Activated CD8-positive, alpha-beta memory T cell treated with anti-CD3 and anti-CD28 coated beads, Interleukin-2, amount 50 U/mL, for 24 hours (primary cell): Measurements from ENCODE around the gene TRIM13.

Experiments
- DNase-seq: peaks from one replicate; pipeline ENCODE4 v3.0.0-alpha.2; 2020; ENCODE audit errors: extremely low read depth

Gene TRIM13

DNA sequence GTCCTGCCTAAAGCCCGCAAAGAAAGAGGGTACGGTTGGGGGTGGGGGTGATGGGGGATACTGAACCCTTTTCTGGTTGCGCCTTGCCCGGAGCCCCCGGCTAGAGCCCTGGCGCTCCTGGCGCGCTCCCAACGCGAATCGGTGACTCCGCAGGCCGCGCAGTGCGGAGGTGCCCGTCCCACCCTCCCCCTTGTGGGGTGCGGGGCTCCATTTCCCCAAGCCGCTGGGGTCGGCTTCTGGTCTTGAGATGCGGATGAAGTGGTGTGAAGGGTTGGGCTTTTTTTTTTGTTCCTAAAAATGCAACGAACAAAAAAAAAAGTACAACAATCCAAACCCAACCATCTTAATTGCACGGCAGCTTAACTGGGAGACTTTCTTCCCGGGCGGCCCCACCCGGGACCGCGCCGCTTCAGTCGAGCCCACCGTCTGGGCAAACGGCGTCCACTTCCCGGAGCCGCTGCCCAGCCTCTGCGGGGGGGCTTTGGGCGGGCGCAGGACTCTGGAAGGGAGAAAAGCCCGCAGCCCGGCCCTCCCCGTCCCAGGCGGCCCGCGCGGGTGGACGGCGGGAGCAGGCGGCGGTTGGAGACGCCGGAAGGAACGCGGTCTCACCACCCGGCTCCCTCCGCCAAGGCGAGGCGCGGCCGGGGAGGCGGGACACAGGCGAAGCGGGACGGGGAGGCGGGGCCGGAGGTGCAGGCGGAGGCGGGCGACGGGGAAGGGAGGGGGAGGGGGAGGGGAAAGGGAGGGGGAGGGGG, 504 bp upstream of the TRIM13 start:
- DNase-seq: peak; percentile 57

DNA sequence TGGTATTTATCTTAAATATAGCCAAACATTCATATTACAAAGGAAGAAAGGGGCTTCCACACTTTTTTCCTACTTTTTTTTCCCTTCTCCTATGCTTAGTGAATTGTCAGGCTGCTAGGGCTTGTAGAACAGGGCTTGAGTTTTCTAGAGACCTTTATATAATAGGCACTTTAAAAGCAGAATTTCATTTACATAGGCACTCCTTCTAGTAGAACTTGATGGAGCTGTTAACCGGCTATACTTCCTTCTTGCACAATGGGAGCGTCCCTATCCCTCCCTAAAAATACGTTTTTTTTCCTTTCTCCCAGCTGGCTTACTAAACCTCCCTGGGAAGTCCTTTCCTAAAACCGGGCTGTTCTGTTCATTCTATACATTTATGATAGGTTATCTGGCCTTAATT, 1.1 kb downstream of the TRIM13 start:
- DNase-seq: no peak

DNA sequence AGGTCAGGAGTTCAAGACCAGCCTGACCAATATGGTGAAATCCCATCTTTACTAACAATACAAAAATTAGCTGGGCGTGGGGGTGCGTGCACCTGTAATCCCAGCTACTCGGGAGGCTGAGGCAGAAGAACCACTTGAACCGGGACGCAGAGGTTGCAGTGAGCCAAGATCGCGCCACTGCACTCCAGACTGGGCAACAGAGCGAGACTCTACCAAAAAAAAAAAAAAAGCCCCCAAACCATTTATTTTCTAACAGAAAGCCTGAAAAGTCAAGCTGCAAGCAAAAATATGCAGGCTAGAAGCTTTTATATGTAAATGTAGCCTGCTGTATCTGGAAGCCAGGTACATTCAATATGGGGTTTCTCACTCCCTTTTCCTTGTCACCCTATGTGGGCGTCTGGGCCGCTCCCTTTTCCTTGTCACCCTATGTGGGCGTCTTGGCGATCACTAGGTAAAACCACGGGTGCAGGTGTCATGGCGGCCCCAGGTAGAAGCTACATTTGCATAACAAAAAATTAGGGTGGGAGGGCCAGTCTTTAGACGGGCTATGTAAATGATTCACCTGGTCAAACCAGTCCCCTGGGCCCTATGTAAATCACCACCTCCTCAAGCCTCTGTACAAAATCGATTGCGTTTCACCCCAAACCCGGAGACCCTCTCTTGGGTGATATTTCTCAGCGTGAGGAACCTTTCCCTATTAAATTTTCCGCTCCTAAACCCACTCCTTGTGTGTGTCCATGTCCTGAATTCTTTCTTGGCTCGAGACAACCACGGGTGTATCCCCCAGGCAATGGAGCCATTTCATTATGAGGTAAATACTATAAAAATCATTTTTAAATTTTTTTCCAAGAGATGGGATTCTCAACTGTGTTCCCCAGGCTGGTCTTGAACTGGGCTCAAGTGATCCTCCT, 2.1 kb downstream of the TRIM13 start:
- no peak for DNase-seq

DNA sequence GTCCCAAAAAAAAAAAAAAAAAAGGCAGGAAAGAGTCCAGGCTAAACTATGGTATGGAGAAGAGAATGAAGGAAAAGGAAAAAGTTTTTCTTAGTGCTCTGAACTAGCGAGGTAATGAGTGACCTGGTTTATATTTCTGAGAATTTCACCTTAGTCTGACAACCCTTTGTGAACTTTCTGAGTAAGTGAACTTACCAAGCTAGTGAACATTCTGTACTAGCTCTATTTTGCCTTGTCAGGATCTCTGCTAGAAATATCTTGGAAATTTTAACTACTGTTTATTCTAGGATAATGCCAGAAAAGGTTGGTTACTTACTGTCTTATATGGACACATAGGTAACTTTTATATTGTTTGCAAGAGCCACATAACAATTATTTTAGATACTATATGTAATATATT, 4.4 kb downstream of the TRIM13 start:
- DNase-seq: no peak

DNA sequence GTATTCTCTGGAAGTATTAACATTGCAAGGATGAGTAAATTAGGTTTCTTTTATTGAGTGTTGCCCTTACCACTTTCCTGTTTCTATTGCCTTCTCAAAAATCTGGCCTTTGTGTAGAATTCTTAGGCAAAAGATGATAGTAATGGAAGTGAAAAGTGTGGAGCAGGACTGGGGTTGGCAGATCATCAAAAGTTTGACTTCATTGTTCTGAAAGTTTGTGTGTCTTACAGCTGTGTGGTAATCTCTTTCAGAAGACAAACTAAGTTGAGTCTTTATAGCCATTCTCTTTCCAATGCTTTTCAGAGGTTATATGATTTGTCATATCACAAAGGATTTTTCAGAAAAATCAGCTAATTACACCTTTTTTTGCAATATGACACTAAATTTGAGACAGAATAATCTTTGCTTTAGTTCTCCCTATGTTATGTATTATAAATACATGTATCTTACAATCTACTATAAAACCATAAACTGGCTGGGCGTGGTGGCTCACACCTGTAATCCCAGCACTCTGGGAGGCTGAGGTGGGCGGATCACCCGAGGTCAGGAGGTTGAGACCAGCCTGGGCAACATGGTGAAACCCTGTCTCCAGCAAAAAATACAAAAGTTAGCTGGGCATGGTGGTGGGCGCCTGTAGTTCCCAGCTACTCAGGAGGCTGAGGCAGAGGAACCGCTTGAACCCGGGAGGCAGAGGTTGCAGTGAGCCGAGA, 9.7 kb downstream of the TRIM13 start:
- DNase-seq: no peak

DNA sequence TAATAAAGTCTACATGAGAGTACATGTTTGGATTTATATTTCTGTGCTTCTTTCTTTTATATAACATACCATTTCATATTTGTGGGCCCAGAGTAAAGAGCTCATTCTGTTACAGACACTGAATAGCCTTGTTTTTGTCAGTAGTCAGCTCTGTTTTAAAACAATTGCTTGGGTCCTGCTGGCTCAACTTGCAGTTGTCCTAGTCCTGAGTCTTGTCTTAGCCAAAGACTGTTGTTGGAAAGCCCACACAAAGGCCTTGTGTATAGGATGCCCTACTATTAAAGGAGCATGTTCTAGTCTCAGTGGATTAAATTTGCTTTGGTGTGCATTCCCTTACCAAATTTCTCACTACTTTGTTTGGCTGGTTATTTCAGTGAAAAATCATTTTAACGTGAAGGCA, 14.6 kb downstream of the TRIM13 start:
- DNase-seq: no peak

DNA sequence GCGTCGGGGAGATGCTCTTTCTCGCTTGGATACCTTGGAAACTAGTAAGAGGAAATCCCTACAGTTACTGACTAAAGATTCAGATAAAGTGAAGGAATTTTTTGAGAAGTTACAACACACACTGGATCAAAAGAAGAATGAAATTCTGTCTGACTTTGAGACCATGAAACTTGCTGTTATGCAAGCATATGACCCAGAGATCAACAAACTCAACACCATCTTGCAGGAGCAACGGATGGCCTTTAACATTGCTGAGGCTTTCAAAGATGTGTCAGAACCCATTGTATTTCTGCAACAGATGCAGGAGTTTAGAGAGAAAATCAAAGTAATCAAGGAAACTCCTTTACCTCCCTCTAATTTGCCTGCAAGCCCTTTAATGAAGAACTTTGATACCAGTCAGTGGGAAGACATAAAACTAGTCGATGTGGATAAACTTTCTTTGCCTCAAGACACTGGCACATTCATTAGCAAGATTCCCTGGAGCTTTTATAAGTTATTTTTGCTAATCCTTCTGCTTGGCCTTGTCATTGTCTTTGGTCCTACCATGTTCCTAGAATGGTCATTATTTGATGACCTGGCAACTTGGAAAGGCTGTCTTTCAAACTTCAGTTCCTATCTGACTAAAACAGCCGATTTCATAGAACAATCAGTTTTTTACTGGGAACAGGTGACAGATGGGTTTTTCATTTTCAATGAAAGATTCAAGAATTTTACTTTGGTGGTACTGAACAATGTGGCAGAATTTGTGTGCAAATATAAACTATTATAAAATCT, 15.7 kb downstream of the TRIM13 start:
- DNase-seq: no peak

DNA sequence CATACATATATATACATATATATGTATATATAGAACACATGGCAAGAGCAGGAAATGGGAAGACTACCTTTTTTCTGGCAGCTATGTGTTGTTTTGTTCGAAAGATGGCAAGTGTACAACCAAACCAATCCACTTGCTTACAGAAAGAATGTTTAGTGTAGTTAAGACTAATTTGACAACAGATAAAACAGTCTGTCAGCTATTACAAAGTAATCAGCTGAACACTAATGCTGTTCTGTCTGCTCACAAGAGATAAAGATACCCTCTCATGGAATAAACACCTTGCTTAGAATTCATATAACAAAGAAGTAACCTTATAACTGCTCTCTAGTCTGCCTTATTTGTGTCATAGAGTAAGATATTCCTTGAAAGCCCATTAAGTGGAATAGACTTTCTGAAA, 17.5 kb downstream of the TRIM13 start:
- DNase-seq: no peak

DNA sequence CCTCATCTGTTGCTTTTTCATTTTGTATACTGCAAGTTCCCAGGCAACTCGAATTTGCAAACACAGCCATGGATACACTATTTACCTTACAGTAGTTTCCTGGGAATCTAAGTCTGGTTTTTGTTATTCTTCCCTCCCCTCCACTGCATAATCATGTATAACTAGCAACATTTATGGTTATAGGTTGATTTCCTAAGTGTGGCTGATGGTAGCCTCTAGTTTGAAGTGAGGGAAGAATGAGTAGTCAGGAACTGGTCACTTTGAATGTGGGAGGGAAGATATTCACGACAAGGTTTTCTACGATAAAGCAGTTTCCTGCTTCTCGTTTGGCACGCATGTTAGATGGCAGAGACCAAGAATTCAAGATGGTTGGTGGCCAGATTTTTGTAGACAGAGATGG, 18.4 kb downstream of the TRIM13 start, which contains the start of gene KCNRG:
Gene KCNRG (plus strand): TSS at position 187 of the 400 bp plus-strand sequence. CDS start 50 bp downstream, at position 237.
- no peak for DNase-seq

DNA sequence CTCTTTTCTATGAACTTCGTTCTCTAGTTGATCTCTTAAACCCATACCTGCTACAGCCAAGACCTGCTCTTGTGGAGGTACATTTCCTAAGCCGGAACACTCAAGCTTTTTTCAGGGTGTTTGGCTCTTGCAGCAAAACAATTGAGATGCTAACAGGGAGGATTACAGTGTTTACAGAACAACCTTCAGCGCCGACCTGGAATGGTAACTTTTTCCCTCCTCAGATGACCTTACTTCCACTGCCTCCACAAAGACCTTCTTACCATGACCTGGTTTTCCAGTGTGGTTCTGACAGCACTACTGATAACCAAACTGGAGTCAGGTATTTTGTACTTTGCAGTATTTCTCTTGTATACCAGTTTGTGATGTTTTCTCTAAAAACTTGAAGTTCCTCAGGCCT, 18.9 kb downstream of the TRIM13 start:
- DNase-seq: no peak

DNA sequence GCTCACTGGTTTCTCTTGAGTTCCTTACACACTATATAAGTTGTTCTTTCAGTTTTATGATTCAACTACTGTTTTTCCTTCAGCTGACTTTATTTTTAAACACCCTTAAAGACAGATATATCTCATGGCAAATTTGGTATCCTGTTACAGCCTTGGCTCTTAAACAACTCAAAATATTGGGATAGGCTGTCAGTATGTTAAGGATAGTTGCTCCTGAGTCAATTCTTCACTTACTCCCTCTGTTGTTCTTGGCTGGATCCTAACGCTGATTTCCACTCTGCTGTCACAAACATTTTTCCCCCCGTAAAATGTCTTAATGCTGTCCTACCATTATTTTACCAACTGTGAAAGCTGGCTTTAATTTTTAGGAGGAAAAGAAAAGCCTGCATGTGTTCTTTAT, 19.6 kb downstream of the TRIM13 start:
- no peak for DNase-seq

DNA sequence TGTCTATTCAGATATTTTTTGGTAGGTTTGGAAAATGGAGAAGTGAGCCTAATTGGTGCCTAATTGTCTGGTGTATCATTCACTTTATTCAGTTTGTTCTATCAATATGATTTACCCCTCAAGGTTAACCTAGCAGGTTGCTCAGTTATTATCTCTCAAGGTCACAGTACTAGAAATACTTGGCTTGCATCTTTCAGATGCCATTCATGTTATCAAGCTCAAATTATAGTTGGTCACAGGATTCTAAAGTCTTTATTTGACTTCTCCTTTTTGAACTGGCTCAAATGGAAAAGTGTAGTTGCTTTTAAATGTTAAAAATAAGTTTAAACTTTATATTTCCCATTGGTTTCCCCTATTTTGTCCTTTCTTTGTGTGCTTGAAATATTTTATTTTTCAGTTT, 21.0 kb downstream of the TRIM13 start:
- DNase-seq: no peak

DNA sequence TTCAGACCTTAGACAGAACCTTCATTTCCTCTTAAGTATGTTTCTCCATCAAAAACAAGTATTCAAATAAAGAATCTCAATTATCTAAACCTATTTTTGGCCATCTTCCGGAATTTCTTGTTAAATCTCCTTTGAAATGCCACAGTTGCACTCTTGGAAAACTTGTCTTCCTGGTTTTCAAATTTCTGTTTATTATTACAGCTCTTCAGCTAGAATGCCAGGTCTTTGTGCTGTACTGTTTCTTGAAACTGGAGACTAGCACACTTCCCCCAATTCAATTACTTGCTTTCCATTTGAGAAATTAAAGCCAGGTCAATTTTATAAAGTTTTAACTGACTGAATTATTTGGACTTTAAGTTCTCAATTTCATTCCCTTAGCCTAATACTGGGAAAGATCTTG, 28.6 kb downstream of the TRIM13 start:
- no peak for DNase-seq

DNA sequence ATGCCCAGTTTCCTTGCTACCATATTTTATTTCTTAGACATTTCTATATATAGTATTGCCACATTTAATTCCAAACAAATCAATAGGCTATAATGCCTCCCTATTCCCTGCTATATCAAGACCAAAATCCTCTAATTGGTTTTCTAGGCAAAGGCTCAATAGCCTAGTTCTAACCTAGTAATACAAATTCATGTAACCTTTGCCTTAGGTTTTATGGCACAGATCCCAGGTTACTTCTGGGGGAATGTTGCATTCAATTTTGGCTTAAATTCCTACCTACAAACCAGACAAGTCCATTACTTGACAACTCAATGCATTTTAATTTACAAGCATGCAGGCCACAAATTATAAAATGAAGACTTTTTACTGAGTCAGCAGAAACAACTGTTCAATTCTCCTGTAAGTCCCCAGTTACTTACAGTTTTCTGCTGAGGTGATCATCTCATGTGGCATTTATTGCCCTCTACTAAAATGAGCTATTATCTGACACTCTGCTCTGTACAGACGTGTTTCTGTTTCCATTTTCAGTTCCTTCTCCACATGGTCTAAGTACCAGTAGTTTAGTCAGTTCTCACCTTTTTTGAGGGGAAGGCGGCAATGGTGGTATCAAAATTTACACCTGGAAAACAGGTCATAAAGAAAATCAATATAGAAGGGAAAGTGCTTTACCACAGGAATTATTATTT, 30.1 kb downstream of the TRIM13 start:
- DNase-seq: no peak

DNA sequence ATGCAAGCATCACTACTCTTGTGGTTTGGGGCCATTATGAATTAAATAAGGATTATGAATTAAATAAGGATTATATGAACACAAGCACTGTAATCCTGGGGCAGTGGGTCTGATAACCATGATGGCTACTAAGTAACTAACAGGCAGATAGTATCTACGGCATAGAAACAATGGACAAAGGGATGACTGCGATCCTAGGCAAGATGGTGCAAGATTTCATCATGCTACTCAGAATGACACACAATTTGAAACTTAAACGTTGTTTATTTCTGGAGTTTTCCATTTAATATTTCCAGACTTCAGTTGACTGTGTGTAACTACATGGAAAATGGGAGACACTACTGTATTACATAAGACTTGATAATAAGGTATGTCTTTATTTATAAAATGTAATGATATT, 33.5 kb downstream of the TRIM13 start:
- no peak for DNase-seq

DNA sequence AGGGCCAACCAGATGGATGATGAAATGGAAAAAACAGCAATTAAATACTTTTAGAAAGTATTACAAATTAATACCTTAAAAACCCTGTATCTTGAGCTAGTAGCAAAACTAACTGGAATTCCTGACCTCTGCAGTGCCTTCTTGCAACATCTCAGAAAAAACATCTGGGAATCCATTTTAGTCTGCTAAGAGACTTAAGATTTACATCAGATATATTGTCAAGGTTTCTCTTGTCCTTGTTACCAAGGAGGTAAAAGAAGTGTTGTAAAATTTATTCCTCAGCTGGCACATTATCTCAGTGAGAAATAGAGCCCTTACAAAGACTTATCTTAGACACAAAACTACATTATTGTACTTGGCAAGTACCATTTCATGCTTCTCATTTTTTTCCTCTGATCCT, 36.9 kb downstream of the TRIM13 start:
- no peak for DNase-seq

DNA sequence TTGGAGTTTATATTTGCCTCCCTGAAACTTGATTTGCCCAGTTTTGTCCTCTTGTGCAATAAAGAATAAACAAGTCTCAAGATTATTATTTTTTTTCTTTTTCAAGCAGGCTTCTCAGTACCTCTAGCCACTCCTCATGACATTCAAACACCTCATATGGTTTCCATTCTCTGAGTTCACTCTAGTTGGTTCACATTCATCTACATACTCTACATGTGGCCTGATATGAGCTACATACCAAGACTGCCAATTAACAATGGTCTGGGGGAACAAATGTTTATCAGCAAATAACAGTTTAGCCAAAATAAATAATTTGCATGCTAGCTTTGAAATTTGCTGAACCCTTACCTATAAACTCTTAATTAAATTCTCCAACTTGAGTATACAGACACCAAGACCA, 40.9 kb downstream of the TRIM13 start:
- DNase-seq: no peak

DNA sequence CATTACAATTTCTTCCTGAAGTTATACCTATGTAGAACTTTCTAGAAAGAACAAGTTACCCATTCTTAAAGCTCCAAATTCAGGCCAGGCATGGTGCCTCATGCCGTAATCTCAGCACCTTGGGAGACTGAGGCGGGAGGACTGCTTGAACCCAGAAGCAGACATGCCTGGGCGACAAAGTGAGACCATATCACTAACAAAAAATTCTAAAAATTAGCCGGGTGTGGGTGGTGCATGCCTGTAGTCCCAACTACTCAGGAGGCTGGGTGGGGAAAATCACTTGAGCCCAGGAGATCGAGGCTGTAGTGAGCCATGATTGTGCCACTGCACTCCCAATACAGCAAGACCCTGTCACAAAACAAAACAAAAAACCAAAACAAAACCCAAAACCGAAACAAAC, 41.4 kb downstream of the TRIM13 start:
- DNase-seq: no peak

DNA sequence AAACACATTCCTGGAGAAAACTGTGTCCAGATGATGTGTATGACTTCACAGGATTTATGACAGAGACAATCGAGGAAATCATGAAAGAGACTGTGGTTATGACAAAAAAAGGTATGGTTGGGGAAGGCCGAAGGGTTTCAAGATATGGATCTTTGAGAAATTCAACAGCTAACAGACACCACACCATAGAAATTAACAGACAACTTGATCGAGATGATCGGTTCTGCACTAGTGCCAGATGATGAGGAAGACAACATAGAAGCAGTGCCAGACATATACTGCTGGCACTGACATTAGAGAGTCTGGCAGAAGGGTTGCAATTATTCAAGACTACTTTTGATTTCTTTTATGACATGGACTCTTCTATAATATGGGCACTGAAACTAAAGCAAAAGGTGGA, 55.6 kb downstream of the TRIM13 start:
- DNase-seq: no peak

DNA sequence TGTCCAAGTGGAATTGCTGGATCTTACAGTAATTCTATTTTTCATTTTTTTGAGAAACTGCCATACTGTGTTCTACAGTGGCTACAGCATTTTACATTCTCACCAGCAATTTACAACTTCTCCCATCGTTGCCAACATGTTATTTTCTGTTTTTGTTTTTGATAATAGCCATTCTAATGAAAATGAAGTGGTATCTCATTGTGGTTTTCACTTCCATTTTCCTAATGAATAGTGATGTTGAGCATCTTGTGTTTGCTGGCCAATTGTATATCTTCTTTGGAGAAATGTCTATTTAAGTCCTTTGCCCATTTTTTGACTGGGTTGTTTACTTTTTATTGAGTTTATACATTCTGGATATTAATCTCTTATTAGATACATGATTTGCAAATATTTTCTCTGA, 57.0 kb downstream of the TRIM13 start:
- DNase-seq: no peak

DNA sequence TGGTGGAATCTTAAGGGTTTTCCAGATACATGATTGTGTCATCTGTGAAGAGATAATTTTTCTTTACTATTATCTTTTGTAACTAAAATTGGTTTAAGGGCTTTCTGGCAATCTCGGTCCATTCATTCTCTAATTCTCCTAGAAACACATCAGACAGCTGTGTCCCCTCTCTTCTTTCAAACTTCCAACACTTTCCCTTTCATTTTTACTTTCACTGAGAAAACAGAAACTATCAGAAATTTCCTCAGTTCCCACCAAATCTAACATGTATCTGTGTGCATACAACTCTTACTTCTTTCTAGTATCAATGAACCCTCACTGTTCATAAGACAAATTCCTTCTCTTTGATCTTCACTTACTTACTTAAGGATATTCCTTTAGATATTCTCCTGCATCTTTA, 58.6 kb downstream of the TRIM13 start:
- DNase-seq: no peak
